Fibroblast of skin of left biceps (primary cell): Measurements from ENCODE around the gene ZNF207.
"Not testable (repeated sequence)": the region's sequence is repeated elsewhere in the genome, so short reads cannot be mapped to it uniquely, and the experiment has no call there.

Experiments used
- DNase-seq, 2 experiments: peaks; one replicate each; pipeline ENCODE4 v3.0.0-alpha.2; 2013; ENCODE audit warnings: low read depth in 2 of 2

Gene ZNF207

DNA sequence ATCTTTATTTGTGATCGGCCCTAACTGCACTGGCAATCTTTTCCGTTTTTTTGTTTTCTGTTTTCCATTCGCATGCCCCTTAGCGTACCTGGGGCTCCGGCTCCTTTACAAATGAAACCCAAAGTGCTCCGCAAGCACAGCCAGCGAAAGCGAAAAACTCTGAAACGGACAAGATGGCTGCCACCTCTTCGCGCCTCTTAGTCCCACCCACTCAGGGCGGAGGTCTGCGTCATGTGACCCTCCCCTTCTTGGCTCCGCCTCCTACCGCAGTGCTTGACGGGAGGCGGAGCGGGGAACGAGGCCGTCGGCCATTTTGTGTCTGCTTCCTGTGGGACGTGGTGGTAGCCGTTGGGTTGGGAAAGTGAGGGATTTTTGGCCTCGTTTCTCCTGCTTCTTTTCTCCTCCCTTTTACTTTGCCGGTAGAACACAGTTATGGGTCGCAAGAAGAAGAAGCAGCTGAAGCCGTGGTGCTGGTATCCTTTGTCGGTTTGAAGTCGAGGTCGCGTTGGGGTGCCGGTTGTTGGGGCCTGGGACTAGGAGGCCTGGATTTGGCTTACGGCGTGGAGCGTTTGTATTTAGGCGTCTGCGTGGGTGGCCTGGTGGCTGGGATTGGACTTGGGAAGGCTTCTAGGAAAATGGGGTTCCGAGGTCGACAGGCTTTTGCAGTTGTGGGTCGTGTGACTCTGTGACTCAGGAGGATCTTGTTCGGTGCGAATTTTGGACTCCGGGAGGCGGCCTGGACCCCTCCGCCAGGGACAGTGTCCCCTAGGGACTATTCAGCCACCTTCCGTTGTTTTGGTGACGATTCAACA lies at the start of gene ZNF207:
ZNF207 (plus strand) TSS at position 304 of the 812 bp plus-strand sequence; CDS start at position 433, 129 bp downstream.
- peak; percentile 86 to 87 for DNase-seq

DNA sequence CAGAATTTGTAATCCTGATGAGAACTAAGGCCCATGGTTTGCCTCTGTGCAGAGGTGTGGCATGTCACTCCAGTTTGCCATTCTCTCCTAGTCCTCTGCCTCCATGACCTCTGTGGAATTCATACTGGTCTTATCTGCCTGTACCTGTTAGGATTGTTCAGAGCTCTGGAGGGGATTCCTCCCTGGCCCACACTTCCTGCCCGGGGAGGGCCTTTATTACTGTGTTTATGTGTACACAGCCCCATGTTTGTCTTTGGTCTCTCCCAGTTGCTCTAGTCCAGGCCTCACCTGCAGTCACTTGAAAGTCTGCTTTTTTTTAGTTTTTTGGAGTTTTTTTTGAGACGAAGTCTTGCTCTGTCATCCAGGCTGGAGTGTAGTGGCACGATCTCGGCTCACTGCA lies 47.9 kb upstream of the ZNF207 start:
- no peak for DNase-seq

DNA sequence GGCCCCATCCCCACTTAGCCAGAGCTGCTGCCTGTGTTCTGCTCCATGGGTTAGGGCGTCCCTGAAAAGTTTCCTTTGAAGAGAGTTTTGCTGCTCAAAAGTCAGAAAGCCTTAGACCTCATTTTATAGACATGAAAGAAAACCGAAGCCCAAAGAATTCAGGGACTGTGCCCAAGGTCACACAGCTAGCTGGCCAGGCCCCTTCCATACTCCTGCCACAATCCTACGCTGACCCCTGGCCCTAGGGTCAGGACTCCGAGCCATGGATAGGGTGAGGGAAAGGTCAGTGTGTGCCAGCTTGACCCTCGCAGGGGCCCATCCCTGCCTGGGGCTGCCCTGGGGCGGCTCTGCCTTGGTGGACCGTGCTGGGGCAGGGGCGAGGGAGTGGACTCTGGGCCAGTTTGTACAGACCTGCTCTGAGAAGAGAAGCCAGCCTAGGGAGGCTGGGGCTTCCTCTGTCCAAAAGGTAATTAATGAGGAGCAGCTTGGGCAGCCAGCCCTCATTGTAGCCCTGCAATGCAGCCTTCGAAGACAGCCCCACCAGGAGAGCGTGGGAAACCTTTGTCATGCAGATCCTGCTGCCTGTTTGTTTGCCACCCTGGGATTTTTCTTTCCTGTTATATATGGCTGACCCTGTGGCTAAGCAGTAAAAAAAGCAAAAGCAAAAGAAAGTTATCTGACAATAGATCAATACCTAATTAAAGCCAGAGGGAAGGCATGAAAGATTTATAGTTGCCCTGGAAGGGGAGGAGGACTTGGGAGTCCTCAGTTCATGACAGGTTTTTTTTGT lies 46.9 kb upstream of the ZNF207 start:
- no peak for DNase-seq

DNA sequence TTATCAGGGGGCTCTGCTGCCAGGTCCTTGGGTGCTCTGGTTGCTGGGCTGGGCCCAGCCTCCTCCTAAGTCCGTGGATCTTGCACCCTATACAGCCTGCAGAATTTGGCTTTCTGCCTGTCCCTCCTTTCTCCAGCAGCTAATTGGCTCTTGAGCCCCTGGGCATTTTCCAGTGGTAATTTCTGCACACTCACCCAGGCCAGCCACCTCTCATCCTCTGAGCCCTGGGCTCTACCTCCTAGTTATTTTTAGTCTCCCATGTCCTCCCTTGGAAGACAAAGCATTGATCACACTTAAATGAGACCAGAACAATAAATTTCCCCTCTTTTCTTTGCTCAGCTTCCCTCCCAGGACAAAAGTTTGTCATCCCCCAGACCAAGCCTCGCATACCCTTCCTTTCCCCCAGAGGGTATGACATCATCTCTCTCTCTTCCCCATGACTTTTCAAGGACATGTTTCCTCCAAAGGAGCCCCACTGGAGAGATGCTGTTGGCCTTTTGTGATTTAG lies 46.1 kb upstream of the ZNF207 start:
- DNase-seq: no peak

DNA sequence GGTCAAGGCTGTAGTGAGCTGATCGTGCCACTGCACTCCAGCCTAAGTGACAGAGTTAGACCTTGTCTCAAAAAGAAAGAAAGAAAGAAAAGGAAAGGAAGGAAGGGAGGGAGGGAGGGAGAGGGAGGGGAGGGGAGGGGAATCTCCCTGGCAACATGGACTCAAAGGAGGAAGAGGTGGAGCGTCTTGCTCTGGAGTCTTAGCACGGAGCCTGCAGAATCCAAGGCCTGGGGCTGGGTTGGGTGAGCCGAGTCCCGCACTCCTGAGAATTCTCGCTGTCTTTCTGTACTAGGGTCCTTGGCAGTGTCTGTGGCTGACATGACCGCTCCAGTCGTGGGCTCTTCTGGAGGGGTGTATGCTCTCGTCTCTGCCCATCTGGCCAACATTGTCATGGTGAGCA lies 44.9 kb upstream of the ZNF207 start:
- no peak for DNase-seq

DNA sequence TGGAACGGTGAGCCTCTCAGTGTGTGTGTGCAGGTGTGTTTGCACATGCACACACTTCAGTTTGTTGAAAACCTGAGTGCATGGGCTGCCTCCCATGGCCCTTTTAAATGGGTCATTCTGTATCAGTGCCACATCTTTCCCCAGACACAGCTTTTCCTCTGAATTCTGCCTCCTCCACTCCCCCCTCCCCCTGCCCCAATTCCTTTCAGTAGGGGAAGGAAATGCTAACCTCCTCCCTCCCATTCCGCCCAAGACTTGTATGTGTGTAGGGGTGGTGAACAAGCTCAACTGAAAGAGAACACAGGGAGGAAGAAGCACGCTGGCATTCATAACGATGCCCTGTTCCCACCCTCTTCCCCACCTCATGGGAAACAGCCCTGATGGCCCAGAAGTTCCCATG lies 42.3 kb upstream of the ZNF207 start:
- DNase-seq: no peak

DNA sequence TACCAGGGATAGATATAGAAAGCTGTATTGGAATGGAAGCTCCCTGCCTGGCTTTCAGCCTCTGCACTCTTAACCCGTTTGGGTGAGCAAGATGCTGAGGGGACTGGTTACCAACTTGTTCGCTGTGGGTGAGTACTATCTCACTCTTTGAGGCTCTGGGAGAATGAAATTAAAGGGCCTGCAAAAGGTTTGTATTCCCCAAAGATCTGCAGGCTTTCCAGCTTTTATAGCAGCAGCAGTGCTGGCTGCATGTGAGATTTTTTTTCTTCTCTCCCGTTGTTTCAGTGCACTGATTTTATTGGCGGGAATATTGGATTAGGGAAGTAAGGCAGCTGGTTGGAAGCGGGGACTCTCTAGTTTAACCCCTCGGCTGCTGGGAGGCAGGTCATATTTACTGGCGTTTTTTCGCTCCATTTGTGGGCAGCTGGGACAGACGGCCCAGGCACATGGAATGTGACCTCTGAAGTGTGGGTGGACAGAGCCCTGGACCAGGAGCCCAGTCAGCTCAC lies 38.9 kb upstream of the ZNF207 start:
- no peak for DNase-seq

DNA sequence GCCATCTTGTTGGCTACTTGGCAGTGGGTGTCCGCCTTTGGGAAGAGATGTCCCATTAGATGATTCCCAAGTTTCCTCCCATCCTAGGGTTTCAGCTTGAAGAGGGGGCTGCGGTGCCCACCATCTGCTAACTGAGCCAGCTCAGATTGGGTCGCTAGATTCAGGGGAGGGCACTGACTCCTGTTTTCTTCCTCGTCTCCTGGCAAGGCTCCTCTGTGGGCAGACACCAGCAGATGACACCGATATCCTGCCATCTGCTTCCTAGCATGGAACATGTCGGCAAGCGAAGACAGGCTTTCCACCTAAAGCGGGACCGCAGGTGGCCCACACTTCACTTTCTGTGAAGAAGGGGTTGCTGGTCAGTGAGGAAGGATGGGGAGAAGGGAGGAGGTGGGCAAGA lies 35.3 kb upstream of the ZNF207 start:
- DNase-seq: no peak

DNA sequence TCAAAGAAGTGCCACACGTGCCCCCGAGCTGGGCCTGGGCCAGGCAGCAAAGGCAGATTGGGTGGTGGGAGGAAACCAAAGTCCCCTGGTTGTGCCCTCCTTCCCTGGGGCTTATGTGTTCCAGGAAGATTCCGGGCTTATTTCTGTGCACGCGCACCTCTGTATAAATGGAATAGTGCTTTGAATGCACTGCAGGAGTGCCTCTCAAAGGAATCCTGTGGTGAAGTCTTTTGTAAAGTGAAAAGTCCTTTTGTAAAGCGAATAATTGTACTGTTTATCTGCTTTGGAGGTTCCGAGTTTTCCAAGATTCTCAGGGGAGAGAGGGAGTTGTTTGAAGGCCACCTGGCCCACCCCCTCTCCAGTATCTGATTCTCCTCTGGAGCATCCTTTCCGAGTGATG lies 34.8 kb upstream of the ZNF207 start:
- DNase-seq: no peak

DNA sequence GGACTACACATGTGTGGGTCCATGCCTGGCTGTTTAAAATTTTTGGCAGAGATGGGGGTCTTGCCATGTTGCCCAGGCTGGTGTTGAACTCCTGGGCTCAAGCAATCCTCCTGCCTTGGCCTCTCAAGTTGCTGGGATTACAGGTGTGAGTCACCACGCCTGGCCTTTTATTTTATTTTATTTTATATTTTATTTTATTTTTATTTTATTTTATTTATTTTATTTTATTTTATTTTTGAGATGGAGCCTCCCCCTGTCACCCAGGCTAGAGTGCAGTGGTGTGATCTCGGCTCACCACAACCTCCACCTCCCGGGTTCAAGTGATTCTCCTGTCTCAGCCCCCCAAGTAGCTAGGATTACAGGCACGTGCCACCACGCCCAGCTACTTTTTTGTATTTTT lies 33.3 kb upstream of the ZNF207 start:
- not testable (repeated sequence) for DNase-seq

DNA sequence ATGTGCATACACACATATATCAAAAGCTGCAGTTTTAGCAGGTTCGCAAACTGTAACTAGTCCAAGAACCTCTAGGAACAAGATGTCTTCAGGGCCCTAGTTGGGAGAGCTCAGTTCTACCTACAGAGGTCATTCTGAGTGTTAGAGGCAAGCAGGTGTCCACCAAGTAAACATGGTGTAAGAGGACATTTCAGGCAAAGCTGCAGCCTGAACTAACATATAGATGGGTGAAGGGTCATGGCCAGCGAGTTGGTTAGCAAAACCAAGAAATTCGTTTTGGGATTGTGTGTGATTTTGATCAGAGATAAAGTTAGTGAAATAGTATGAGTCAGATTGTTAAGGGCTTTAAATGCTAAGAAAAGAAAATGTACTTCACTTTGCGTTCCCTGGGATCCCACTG lies 32.6 kb upstream of the ZNF207 start:
- no peak for DNase-seq

DNA sequence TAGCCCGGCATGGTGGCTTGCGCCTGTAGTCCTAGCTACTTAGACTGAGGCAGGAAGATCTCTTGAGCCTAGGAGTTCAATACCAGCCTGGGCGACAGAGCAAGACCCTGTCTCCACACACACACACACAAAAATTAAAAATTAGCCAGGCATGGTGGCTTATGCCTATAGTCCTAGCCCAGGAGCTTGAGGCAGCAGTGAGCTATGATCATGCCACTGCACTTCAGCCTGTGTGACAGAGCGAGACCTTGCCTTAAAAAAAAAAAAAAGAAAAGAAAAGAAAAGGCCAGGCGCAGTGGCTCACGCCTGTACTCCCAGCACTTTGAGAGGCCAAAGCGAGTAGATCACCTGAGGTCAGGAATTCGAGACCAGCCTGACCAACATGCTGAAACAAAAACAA lies 31.9 kb upstream of the ZNF207 start:
- DNase-seq: no peak

DNA sequence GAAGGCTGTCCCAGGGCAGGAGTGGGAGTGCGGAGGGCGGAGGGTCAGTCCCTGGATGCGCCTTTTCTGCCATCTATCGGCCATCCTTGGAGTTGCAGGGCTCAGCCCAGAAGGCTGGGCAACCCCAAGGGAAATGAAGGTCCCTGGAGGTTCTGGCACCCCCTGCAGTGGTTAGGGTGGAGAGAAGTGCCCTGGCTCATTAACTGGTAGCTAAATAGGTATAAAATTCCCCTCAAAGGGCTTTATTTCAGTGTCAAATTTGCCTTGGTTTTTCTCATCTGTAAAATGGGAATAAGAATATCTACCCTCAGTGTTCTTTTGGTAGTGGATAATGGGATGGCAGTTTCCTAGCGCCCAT lies 30.4 kb upstream of the ZNF207 start:
- DNase-seq: peak in 1 of 2 experiments; percentile 5

DNA sequence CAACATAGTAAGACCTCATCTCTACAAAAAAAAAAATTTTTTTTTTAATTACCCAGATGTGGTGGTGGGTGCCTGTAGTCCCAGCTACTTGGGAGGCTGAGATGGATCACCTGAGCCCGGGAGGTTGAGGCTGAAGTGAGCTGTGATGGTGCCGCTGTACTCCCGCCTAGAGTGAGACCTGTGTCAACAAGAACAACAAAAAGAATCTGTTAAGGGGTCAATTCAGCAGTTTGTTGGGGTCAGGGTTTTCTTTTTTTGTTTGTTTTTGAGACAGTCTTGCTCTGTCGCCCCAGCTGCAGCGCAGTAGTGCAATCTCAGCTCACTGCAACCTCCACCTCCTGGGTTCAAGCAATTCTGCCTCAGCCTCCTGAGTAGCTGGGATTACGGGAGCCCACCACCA lies 29.9 kb upstream of the ZNF207 start:
- DNase-seq: not testable (repeated sequence)

DNA sequence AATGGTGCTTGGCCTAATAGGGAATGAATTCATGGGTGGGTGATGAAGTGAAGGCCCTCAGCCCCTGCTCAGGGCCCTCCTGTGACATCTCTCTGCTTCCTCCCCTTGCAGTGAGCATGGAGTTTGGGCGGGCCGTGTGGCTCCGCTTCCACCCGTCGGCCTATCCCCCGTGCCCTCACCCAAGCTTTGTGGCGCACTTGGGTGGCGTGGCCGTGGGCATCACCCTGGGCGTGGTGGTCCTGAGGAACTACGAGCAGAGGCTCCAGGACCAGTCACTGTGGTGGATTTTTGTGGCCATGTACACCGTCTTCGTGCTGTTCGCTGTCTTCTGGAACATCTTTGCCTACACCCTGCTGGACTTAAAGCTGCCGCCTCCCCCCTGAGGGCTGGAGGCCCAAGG lies 29.1 kb upstream of the ZNF207 start:
- no peak for DNase-seq

DNA sequence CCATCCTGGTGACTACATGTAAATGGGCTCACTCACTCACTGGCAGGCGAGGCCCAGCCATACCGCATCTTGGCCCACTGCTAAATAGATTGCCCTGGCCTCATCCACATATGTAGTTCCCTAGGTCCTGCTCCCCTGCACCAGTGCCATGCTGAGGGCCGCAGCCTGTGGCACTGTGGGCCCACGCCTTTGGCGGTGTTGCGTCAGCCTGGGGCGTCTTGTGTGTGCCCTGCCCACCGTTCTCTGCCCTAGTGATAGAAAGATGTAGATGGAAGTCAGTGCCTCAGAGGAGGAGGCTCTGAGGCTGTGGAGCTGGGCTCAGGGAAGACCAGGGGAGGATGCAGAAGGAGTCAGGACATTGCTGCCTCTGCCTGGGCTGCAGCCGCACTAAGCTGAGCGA lies 26.9 kb upstream of the ZNF207 start:
- no peak for DNase-seq

DNA sequence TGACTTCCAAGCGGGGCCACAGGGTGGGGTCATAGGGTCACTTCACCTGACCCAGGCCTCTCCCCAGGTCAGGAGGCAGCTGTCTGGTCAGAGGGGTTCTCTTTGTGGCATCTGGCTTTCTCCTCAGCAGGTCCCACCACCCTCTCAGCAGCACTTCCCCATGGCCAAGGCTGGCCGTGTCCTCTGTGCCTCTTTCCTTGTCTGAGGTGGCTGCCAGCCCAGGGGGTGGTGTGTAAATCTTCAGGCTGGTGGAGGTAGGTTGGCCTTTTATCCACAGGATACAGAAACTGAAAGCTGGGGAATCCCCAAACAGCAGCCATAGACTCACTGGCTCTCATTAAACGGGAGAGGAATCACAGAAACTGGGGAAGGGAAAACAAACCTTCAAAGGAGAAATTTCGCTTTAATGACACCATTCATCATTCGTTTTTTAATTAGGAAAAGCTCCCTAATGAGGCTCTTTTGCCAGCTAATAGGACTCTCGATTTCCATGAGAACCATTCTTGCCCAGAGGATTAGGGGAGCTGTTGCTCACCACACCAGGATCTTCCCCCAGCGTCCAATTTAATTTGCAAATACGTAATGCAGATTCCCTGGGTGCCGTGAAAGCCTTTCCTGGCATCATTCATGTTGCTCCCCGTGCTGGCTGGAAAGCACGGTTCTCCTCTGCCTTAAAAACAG lies 26.0 kb upstream of the ZNF207 start:
- no peak for DNase-seq

DNA sequence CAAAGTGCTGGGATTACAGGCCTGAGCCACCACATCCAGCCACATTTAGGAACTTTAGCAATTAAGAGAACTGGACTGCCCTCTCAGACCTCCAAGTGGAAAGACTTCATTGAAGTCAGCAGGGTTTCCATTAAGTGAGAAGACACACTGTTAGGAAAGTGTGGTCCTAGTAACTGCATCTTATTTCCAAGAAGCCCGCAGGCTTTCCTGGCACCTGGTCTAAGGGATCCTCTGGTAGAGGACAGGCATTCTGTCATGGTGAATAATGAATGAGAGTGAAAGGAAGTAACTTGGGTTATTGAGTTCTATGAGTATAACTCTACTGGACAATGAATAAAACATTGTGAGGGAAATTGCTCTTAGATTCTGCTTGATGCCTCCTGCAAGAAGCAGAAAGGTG lies 22.0 kb upstream of the ZNF207 start:
- no peak for DNase-seq

DNA sequence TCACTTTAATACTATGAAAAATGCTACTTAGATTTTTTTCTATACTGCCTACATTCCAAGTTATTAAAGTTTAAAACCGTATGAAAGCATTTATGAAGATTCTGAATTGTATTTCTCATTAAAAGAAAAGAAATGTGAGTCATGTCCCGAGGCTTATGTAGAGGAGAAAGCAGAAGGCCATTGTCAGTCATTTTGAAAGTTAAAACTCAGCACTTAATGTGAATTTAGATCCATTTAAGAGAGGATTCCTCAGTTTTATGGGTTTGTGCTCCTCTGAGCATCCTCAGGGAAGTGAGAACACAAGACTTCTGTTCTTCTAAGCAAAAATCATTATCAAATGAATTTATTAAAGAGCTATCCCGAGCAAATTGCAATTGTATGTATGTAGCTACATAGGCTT lies 19.8 kb upstream of the ZNF207 start:
- no peak for DNase-seq

DNA sequence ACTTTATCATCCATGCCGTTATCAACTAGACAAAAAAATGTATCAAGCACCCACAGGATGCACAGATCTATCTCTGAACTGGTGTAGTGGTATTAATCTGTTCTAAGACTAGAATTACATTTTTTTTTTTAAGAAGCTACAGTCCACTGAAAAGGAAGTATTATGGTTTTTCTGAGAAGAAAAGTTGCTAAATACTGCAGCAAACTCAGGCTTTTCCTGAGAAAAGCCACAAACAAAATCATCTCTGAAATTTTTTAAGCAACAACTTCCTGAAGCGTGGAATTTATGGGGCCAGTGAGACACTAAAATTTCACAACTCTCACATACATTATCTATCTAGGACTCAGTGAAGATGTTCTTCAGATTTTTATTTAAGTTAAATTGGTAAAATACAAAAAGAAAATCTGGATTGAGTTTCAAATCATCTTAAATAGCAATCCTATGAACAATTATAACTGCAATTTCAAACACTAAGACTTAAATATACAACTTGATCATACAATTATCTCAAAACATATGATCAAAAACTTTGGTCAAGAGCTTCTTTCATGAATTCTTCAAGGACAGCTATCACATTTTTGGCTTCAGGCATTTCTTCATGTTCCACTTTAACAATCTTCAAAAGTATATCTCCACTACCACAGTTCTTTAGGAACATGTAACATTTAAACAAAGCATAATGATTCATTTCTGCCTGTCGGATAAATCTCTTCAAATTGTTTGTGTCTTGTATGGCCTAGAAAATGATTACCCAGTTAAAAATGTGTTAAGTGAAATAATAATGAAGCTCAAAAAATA lies 18.5 kb upstream of the ZNF207 start:
- DNase-seq: peak in 1 of 2 experiments; percentile 10

DNA sequence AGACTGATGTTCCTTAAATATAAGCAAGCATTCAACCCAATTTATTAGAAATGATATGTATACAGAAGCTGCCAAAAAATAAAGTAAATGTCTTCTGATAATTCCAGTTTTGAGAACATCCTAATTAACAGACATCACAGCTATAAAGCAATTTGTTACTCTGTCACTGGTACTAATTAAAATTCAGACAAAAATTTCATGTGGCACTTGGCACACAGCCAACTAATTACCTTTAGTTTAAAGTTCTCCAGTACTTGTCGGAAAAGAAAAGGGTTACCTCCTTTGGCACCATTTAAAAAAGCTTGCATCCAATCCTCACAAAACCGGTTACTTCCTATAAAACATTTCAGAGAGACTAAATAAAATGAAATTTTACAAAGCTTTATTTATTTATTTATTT lies 16.8 kb upstream of the ZNF207 start:
- DNase-seq: no peak
